Lung (tissue), 12 donors: ENCODE measurements around the gene CCDC57. TPM values are rescaled to one million over a fixed set of nuclear protein-coding genes. Genes with fewer than 3 reads are reported as not detected.

ENCODE experiments used
- ATAC-seq: fragments of 200-7000 bp; cut with Tn5 transposase; one replicate; pipeline ENCODE4 v1.9.1; 2020; ENCODE audit warnings: moderate number of reproducible peaks; ENCODE audit not compliant: insufficient read depth, low FRiP score
- DNase-seq, 3 donors: peaks; one replicate each; pipeline ENCODE4 v3.0.0-alpha.2; 2013 to 2017
- H3K27ac ChIP-seq, 2 donors: one replicate each; pipeline ENCODE4 v1.5.1; 2013; ENCODE audit warnings: mild to moderate bottlenecking in 2 of 2, moderate library complexity in 2 of 2, control low read depth in 1 of 2, inconsistent platforms in 1 of 2, low read depth in 1 of 2, low read length in 1 of 2
- H3K27me3 ChIP-seq, 3 donors: one replicate each; pipeline ENCODE4 v1.5.1; 2013; ENCODE audit warnings: low read length in 2 of 3; ENCODE audit not compliant: control insufficient read depth in 3 of 3, insufficient read depth in 3 of 3
- H3K36me3 ChIP-seq, 4 donors: one replicate each; pipeline ENCODE4 v1.5.1; 2013; ENCODE audit warnings: low read length in 4 of 4, mild to moderate bottlenecking in 1 of 4, moderate library complexity in 1 of 4; ENCODE audit not compliant: control insufficient read depth in 4 of 4, insufficient read depth in 4 of 4
- H3K4me1 ChIP-seq, 5 donors: one replicate each; pipeline ENCODE4 v1.5.1; 2013; ENCODE audit warnings: low read length in 5 of 5, mild to moderate bottlenecking in 2 of 5, moderate library complexity in 1 of 5; ENCODE audit not compliant: control insufficient read depth in 5 of 5, insufficient read depth in 5 of 5
- H3K4me3 ChIP-seq: one replicate; pipeline ENCODE4 v1.5.1; 2013; ENCODE audit warnings: mild to moderate bottlenecking, control low read depth, moderate library complexity
- H3K9ac ChIP-seq, 2 donors: one replicate each; pipeline ENCODE4 v1.5.1; 2013; ENCODE audit warnings: low read length in 2 of 2, control low read depth in 1 of 2; ENCODE audit not compliant: insufficient read depth in 1 of 2
- H3K9me3 ChIP-seq, 4 donors: one replicate each; pipeline ENCODE4 v1.5.1; 2013; ENCODE audit warnings: low read length in 3 of 4, mild to moderate bottlenecking in 1 of 4, moderate library complexity in 1 of 4; ENCODE audit not compliant: control insufficient read depth in 4 of 4, insufficient read depth in 3 of 4
- WGBS, 2 donors: extraction: QIAGEN DNeasy Blood & Tissue Kit; methylation state at CpG; one replicate each; pipeline ENCODE4 v1.1.7; 2013; 5-methylcytosine and 5-hydroxymethylcytosine counted together
- polyA plus RNA-seq, 2 donors: library from polyadenylated mRNA; stranded (reverse); fragments of 200-250 nt; gene quantifications; one replicate each; pipeline ENCODE4 v1.2.1, GENCODE V29; 2013
- total RNA-seq, 2 donors: library from RNA; depleted of rRNA in 1 of 2; stranded (reverse); fragments of >200 nt in 1 of 2; gene quantifications; one replicate each; pipeline ENCODE4 v1.2.1, GENCODE V29; 2014 to 2021
- TF ChIP-seq, protein P1 (sequence below): IDR thresholded peaks from 2 replicates; pipeline ENCODE4 v1.5.1; 2012; ENCODE audit warnings: mild to moderate bottlenecking; ENCODE audit errors: control extremely low read depth, extremely low read depth
- donor health status: control.
- donor health status: control.
- donor health status: Bipolar disorder and iron deficiency.
- donor health status: healthy.
- donor health status: DM: yes; HTN: yes; CAD: no.

Gene CCDC57
- total and polyA plus RNA-seq, 4 donors, result 33.2 to 128 (median 74.9) TPM

DNA sequence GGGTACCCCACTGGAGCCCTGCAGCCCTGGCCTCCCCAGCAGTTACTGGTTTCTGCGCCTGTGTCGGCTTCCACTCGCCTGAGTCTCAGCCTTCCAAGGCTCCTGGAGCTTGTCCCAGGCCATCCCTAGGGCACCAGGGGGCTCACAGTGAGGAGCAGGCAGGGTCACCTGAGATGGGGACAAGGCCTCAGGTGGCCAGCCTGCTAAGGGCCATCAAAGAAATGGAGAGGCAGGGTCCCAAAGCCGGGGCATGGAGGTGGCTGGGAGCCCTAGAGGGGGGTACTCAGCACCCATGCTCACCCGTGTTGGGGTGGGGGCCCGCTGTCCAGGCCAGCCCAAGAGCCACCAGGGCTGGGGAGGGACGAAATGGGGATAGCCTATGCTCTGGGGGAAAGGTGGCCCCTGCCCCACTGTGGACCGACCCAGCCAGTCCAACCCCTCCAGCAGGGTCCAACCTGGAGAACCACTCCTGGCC is 115.9 kb downstream of the CCDC57 start:
- 62 to 75% methylated on average over 8 of the region's 8 CpGs for WGBS, 2 donors
- Histone ChIP-seq H3K4me3 (peak overlapping the region; percentile 74), H3K9ac (peak overlapping the region in 1 of 2 donors; percentile 58), H3K36me3 (peaks cover 0 to 38% (median 15%) of the 10 kb centered on the region in 4 donors), H3K4me1 (peaks cover 0 to 24% (median 9%) of the 10 kb centered on the region in 5 donors), H3K9me3 (no peaks in the 10 kb centered on the region), H3K27me3 (no peaks in the 10 kb centered on the region), H3K27ac (peak overlapping the region in 1 of 2 donors; percentile 88)
- no peak for ATAC-seq
- no peak for DNase-seq
- TF ChIP-seq, protein P1, sequence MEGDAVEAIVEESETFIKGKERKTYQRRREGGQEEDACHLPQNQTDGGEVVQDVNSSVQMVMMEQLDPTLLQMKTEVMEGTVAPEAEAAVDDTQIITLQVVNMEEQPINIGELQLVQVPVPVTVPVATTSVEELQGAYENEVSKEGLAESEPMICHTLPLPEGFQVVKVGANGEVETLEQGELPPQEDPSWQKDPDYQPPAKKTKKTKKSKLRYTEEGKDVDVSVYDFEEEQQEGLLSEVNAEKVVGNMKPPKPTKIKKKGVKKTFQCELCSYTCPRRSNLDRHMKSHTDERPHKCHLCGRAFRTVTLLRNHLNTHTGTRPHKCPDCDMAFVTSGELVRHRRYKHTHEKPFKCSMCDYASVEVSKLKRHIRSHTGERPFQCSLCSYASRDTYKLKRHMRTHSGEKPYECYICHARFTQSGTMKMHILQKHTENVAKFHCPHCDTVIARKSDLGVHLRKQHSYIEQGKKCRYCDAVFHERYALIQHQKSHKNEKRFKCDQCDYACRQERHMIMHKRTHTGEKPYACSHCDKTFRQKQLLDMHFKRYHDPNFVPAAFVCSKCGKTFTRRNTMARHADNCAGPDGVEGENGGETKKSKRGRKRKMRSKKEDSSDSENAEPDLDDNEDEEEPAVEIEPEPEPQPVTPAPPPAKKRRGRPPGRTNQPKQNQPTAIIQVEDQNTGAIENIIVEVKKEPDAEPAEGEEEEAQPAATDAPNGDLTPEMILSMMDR, result no peak

DNA sequence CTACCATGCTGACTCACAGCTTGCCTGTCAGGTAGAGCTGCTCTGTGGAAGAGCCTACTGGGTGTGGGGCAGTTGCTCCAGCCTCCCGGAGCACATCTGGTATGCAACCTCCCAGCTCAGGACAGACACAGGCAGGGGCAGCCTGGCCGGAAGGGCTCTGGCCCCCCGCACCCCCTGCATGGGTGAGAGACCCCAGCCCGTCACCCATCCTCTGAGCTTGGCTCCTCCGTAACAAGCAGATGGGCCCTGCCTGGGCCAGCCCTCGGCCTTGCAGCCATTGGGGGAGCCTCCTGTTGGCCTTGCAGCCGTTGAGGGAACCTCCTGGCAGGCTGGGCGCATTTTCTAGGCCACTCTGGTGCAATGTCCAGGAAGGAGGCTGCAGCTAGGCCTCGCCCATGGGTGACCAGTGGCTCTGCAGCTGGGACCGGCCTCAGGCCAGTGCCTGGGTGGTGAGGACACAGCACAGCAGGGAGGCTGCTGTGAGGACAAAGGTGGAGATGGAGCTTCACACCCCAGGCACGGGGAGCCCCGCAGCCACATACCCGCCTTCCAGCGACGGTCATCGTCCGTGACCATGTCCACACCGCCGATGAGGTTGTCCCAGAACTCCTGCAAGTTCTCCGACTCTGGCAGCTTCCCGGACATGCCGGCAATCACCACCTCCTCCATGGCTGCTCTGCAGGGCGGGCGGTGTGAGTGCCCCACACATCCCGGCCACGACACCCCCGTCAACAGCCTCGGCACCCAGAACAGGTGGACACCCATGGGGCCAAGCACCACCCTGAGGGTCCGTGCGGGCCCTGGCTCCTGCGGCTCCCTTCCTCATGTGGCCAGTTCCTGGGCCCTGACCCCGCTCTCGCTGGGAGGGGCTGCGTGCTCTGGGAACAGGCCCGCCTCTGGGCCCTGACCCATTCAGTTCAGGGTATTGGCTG is 116.6 kb downstream of the CCDC57 start:
- peaks cover 0 to 45% (median 17%) of the 10 kb centered on the region in 4 donors for H3K36me3 ChIP-seq
- H3K9ac ChIP-seq, result no peak overlapping the region
- peak overlapping the region; percentile 74 for H3K4me3 ChIP-seq
- peak overlapping the region in 1 of 2 donors; percentile 21 for H3K27ac ChIP-seq
- no peaks in the 10 kb centered on the region for H3K27me3 ChIP-seq
- TF ChIP-seq, protein P1, result no peak
- DNase-seq (no peak), ATAC-seq (no peak)
- no peaks in the 10 kb centered on the region for H3K9me3 ChIP-seq
- WGBS, 2 donors, result 88 to 93% methylated on average over 34 to 35 of the region's 35 CpGs
- H3K4me1 ChIP-seq, result peaks cover 0 to 24% (median 9%) of the 10 kb centered on the region in 5 donors

DNA sequence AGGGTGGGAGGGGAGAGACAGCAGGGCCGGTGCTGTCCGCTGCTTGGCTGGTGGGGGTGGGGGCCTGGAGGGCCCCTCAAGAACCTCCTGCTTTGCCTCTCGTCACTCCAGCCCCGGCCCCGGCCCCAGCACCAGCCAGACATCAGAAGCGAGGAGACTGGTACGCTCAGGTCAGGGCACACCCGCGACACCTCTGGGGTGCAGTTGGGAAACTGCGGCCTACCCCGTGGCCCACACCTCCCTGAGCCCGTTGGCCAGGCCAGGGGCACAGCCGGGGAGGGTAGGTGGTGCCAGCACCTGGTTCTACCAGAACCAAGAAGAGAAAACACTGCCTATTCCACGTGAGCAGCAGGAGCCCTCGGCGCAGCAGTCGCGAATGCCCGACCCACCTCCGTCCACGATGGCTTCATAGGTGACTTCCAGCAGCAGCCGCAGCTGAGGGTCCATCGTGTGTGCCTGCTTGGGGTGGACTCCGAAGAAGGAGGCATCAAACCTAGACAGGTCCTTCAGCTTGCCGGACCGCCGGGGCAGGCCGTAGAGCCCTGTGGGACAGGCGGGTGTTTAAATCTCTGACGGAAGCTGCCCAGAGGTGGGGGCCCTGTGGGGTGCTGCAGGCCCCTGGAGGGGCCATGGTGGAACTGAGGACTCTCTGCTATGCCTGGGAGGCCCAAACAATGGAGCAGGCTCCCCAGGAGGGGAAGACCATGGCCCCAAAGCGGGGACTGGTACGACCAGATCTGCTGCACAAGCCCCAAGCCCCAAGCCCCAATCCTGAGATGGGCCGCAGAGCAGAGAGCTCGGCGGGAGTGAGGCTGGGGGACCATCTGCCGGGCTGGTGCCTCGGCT is 117.5 kb downstream of the CCDC57 start:
- ATAC-seq (no peak), DNase-seq (no peak)
- Histone ChIP-seq H3K27ac (no peak overlapping the region), H3K36me3 (peaks cover 0 to 54% (median 15%) of the 10 kb centered on the region in 4 donors), H3K4me3 (no peak overlapping the region), H3K4me1 (peaks cover 0 to 24% (median 9%) of the 10 kb centered on the region in 5 donors), H3K27me3 (no peaks in the 10 kb centered on the region), H3K9ac (no peak overlapping the region), H3K9me3 (no peaks in the 10 kb centered on the region)
- WGBS, 2 donors, result 88 to 95% methylated on average over 37 of the region's 37 CpGs
- TF ChIP-seq, protein P1, result no peak
